LHCN-M2 (cell line): ENCODE data around the gene MSANTD2. TPM values are rescaled to one million over a fixed set of nuclear protein-coding genes. Genes with fewer than 3 reads are reported as not detected.
A peak's percentile ranks its signal among the peaks of the same experiment; 100 is the strongest.
"Not testable (repeated sequence)": the region's sequence is repeated elsewhere in the genome, so short reads cannot be mapped to it uniquely, and the experiment has no call there.

Experiments used
- DNase-seq: peaks from one replicate; pipeline ENCODE4 v3.0.0-alpha.2; 2012; ENCODE audit warnings: low read depth
- total RNA-seq: library from RNA; depleted of rRNA; stranded (reverse); fragments of >200 nt; gene quantifications from 2 replicates; pipeline ENCODE4 v1.2.3, GENCODE V29; 2014

MSANTD2 gene
- total RNA-seq, 1 experiment from 2014 or later, result 12.3 TPM

DNA sequence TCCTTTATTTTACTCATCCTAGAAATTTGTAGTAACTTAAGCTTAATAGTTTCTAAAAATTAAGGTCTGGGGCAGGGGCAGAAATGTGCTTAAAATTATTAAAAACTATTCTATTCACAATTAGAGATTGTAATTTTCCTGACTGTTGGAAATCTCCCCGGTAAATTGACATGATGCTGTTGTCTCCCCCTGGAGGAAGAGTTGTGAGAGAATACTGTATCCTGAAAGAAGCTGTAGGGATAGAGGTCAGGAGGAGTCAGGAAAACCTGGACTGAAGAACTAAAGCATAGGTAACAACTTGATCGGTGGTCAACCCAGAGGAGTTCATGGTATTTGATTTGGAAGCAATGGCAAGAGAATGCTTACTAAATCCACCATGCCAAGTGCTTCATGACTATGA is 21.9 kb downstream of the MSANTD2 start:
- no peak for DNase-seq

DNA sequence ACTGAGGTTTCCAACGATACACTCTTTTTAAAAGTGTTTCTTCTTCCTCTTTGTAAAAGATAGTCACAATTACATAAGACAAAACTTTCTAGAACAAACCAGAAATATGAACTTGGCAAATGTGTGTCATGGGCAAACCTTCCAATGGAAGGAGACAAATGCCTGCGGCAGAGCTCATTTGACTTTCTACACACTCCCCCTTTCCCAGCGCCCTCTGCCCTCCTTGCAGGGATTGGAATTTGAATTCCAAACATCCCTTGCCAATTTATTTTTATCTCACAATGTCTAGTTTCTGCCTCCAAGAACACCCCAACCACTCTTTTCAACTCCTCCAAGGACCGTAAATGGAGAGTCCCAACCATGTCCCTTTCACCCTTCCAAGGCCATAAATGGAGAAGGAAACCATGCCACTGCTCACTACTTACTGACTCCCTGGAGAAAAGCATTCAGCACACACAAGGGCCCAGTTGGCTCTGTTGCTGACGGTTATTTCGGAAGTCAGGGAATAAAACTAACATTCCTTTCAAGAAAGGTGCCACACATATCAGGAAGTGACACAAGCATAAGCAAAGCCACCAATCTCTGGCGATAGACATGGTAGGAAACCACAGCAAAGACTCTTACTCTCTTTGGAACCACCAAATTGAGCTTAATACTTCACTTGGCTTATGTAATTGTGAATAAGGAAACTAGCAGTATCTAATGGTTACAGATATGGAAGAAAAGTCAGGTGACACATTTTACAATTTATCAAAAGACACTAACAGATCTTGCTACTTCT is 23.2 kb downstream of the MSANTD2 start:
- no peak for DNase-seq

DNA sequence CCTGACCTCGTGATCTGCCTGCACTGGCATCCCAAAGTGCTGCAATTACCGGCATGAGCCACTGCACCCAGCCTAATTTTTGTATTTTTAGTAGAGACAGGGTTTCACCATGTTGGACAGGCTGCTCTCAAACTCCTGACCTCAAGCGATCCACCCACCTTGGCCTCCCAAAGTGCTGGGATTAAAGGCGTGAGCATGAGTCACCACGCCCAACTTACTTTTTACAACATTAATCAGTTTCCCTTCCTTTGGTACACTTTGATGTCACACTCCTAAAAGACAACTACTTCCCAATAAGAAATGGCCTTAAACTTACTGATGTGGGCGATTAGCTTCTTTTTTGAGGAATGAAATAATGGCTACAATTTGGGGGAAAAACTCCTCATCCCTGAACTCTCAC is 29.2 kb downstream of the MSANTD2 start:
- DNase-seq, result not testable (repeated sequence)

DNA sequence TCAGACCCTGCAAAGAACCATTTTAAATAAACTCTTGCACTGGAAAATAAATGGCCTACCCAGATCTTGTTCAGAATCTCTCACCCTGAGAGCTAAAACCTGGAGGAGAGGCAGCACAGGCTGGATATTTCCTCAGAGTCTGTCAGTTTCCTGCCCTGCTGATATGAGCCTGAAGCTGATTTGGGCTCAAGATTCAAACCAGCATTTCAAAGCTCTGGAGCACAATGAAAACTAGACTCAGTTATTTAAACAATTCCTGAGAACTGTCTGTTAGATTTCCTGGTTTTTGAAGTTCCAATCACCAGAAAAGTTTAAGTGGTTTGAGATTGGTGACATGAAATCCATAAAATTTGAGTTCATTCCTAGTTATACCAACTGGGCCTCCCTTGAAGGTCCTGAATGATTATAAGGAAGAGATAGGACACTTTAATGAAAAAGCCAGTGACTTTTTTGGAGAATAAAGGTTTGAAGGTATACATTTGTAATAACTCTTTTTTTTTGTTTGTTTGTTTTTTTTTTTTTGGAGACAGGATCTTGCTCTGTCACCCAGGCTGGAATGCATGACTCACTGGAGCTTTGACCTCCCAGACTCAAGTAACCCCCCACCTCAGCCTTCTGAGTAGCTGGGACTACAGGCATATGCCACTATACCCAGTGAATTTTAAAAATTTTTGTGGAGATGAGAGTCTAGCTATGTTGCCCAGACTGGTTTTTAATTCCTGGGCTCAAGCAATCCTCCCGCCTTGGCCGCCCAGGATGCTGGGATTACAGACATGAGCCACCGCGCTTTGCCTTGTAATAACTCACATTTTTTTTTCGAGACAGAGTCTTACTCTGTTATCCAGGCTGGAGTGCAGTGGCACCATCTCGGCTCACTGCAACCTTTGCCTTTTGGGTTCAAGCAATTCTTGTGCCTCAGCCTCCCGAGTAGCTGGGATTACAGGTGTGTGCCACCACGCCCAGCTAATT is 30.1 kb downstream of the MSANTD2 start:
- peak; percentile 84 for DNase-seq

DNA sequence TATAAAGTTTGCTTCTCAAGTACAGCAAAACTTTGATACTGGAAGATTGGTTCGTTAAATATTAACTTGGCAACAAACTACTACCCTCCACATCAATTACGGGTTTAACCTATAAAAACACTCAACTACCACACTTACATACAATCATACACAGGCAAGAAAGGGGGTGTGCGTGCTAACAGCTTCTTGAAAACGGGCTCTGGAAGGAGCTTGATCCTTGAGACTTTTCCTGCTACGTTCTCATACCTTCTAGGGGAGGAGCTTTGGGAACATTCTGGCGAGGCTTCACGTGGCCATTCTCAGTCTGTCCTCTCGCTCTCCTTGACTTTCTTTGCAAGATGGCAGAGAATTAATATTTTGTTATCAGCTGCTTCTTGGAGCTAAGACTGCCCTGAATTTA is 31.3 kb downstream of the MSANTD2 start:
- DNase-seq, result no peak

DNA sequence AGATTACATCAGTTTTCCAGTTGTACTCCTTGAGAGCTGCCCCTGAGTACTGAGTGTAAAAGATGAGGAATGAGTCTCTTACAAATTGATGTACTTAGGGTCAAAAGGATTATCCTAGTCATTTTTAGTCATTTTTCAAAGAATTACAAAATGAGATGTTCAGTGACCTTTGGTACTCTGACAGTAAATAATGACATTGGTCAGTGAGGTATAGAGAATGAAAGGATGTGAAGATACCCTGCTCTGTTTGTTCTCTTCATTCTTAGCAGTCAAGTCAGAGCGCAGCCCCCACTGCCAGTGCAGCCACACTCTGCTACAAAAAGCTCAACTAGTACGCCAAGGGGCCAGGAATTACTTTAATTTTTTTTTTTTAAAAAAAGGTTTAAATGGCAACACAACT is 34.0 kb downstream of the MSANTD2 start:
- DNase-seq, result peak; percentile 19

DNA sequence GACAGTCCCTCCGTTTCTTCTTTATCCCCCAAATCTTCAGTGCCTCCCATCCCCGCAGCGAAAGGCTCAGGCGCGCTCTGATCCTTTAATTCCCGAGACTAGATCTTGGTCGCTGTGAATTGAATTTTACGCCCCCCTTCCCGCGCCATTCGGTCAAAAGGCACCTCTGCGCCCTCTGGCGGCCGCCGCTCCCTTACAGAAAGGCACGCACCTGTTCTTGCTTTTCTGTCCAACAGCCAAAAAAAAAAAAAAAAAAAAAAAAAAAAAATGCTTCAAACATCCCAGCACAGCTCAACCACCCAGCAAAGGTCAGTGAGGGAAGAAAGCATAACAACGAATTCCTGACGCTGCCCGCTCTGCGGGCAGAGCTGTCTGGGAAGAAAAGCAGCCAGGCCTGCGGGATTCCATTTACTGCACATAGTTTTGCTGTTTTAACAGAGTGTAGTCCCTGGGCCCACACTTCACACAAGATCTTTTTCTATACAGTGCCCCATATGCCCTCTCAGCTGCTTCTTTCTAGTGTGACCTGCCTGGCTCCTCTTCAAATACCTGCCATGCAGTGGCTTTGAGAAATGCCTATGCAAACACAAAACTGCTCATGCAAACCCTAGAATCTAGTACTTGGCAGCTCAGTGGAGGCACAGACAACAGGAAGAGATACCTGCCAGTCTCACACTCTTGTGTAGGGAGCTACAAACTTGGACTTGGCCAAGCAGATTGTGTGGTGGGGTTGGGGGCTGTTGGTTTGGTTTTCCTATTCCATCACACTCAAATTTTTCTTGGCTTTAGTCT is 36.9 kb downstream of the MSANTD2 start:
- DNase-seq, result peak; percentile 86

DNA sequence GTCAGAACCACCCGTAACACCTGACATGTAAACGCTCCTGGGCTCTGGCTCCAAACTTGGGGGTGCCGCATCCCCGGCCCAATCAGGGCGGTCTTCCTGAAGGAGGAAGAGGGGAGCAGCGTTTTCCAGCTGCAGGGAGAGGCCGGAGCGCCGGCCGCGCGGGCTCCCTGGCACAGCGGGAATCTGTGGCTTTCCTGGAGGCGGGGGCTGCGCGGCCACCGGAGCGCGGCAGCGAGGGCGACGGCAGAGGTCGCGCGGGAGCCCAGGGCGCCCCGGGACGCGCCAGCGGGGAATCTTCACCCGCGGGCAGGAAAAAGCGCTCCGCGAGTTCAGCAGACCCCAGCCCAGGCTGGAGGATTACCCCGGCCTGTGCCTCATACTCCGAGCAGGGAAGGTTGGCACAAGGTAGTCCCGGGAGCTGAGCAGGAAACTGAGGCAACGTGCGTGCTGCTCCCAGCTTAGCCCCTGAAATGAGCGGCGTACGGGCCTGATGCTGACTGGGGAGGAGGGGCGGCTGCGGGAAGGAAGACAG is 37.5 kb downstream of the MSANTD2 start:
- DNase-seq, result no peak

DNA sequence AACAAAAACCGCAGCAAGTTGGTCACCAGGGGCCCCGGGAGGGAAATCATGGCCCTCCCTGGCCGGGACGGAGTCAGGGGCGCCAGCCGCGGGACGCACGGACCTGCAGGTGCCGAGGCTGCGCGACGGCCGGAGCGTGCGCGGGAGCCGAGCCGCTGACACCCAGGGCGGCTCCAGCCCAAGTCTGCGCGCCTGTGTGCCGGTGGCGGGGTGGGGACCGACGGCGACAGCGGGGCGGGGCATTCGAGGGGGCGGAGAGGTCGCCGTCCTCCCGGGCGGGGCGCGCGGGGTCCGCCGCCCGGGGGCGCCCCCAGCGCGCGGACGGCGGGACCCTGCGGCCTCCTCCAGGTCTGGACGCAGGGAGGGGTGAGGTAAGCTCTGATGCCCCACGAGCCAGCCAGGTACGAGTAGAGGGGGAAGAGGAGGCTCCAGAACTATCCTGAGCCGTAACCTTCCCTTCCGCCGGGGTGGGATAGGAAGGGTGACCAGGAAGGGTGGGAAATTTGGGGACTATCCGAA is 38.0 kb downstream of the MSANTD2 start, which contains the start of gene ESAM:
Gene ESAM, minus strand, starts transcription at position 186 of the 519 bp plus-strand sequence. Its CDS starts 136 bp downstream, at position 50.
- no peak for DNase-seq

DNA sequence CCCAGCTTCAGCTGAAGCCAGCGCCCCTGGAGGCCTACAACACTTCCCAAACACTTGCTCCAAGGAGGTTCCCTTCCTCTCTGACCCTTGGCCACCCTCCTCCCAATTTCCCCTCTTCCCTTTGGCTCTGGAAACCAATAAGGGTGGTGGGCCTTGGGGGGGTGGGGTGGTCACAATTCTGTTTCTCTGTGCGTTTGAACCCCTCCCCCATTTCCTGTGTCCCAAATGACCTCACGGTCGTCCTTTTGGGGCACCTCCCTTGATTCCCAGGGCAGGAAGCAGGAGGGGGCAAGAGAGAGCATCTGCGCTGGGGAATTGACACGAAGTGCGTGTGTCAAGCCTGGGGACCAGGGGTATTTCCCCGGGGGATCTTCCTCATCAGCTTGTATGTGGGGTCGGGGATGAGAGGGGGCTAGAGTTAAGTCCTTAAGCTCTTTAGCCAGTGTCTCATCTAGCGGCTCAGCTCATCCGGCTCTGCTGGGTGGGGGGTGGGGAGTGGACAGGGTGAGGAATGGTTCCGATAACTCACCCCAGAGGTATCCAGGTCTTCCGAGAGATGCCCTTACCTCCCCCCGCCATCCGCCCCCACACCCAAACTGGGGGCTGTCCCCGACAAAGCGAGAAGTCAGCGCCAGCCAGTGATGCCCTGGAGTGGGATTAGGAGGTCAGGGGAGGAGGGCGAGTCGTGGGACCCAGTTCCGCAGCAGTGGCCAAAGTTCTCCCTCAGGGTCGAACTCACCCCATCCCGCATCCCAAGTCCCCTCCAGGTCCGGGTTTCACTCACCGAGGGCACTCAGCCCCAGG is 38.7 kb downstream of the MSANTD2 start:
- DNase-seq, result no peak

DNA sequence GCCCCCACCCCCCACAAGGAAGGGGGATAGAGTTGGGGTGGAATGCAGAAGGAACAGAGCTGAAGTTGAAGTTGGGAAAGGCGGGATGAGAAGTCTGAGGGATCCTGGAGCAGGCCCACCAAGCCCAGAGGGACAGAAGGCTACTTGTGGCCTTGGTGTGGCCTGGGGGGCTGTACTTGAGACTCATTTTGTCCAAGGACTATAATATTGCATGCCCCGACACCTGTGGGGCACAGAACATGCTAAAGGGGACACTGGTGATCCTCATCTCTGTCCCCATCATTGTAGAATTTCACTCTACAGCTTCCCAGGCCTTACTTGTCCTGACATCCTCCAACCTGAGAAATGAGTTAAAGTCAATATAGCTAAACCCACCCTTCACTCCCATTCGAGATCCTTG is 39.4 kb downstream of the MSANTD2 start:
- DNase-seq, result no peak

DNA sequence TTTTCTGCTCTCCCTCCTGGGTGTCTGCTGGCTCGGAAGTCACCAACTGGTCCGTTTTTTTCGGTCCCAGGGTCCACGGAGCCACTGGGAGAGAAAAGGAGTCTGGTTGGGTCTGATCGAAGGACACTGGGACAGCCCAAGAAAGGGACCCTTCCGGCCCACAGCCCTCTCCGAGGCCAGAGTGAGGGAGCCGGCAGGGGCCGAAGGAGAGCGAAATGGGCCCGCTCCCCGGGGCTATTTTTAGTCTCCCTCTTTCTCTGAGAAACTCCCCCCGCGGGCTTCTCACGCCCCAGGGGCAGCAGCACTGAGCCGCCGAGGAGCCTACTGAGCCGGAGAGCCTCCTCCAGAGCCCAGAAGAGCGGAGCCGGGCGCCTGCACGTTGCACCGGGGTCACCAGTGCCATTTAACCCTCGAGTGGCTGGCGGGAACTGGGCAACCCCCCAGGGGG is 40.0 kb downstream of the MSANTD2 start:
- DNase-seq, result no peak

DNA sequence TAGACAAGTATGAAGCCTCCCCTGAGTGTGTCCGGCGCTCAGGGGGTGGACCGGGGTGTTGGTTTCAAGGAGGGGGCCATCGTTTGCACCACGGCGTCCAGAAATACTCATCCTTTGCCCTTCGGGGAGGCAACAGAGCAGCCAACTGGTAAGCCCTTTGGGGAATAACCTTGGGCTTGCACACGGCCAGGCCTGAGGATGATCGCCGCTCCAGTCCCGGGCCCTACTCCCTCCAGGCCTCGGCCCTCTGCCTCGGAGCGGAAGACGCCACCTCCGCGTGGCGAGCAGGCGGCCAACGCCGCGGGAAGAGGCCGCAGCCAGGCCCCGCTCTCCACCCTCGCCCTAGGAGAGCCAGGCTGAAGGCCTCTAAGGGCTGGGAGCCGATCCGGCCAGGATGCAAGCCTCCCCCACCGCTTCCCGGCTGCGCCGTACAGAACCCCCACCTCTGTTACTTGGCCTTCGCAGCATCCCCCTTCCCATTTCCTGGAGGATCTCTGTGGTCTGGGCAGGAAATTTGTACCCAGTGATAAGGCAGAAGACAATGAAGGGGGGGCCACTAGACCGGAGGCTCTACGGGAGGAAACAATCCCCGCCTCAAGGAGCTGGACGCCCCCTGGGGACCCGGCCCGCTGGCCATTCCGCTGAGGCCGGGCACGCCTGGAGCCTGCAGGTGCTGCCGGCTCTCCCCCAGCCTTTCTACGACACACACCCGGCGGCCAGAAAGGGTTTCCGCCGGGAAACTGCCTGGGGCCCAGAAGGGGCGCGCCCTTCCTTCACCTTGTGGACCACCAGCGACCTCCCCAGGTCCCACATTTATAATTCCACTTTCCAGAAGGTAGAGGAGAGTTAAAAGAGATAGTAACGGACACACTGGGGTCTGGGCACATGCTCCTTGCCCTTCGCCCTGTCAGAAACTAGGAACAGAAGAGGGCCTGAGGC is 40.7 kb downstream of the MSANTD2 start:
- no peak for DNase-seq

DNA sequence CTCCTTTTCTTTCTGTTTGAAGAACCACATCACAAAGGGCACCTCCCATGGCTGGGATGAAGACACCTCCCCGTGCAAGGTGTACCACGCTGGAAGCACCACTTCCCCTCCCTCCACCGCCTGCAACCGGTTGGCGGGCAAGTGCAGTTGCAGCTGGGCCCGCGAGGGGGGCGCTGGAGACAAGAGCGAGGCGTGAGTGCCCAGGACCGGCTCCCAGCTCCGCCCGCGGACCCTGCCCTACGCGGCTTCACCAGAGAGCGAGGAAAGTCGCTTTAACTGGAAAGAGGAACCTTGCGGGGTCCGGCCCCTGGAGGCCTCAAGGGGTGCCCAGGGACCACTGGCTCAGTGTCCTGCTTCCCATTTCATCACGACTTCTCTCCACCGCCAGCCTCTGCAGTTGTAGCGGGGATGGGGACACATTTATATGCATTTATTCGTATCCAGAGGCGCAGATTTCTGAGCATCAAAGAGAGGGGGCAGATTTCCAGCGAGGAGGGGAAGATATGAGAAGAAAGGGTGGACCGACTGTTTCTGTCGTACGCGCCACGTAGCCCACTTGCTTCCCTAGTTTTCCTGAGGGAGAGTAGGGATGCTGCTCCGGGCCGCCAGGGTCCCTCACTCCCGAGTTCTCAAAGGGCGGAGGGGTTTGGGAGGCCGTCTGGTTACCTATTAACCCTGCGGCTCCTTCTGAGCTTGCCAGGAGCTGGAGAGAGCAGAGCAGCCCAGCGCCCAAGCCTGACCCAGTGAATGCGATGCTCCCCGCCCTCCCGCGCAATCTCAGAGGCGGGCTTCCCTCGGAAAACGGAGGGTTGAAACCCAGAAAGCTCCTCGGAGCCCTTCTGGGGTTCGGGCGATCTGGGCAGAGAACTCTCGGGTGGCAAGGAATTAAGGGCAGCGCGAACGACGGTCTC is 41.6 kb downstream of the MSANTD2 start:
- peak; percentile 56 for DNase-seq

DNA sequence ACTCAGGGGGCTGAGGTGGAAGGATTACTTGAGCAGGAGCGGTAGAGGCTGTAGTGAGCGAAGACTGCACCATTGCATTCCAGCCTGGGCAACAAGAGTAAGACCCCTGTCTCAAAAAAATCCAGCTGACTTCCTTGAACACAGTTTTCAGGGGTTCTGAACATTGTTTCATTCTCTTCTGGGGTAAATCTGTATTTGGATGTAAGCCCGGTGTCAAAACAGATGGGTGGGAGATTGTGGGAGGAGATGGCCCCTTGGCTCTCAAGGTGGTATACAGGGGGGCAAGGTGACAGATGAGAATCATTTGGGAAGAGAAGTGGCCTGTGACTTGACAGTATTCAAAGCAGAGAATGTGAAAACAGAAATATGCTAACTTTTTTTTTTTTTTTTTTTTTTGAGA is 42.9 kb downstream of the MSANTD2 start:
- no peak for DNase-seq

DNA sequence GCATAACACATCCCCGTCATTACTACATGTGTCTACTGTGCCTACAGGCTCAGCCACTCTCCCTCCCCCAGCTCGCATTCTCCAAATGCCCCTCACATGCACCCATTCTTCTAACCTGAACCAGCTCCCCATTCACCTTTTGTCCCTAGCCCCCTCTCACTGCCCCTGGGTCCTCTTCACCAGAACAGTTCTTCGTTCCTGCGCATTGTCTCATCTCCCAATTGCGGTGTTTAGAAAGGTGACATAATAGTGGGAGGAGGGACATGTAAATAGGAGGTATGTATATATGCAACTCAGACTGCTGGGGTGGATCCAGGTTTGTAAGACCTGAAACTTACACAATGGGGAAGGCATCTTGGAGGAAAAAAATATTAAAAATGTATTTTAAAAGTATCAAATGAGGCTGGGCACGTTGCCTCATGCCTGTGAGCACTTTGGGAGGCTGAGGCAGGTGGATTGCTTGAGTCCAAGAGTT is 43.4 kb downstream of the MSANTD2 start:
- DNase-seq, result no peak

DNA sequence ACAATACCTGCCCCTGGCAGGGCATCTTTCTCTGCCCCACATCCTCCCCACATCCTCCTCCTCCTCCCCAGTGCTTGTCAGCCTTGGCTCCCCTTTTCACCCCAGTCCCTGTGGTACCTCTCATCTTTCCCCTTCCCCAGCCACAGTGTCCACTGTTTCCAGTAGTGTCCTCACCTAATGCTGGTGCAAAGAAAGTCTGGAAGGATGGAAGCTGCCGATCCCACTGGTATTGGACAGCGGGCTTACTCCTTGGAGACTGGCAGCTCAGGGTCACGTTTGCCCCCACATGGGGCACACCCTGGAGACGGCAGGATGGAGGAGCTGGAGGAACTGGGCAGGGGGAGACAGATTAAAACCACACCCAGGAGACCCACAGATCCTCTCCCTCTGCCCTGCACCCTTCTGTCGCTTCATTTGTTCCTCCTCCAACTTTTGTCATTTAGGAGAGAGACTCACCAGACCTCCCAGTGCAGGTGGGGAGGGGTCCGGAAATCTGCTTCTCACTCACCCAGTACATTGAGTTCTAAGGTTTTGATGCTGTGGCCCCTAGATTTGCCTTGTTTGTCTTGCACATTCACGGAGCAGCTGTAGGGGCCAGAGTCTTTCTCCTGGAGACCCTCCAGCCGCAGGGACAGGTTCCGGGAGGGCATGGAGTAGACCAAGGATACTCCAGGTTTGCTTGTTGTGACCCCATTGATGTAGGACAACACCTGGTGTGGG is 44.0 kb downstream of the MSANTD2 start:
- DNase-seq, result no peak
